Trophoblast cell (in vitro differentiated cells and primary cell): ENCODE results near the gene FCER1G.
A peak's percentile ranks its signal among the peaks of the same experiment; 100 is the strongest.

ENCODE experiments used
- DNase-seq, 2 donors: peaks; one replicate each; pipeline ENCODE4 v3.0.0-alpha.2; 2016
- H2AFZ ChIP-seq: 2 replicates; pipeline ENCODE4 v1.6.1; 2013; ENCODE audit warnings: low read length, moderate library complexity, mild to moderate bottlenecking; ENCODE audit not compliant: insufficient read depth, poor library complexity
- H2AK5ac ChIP-seq: 2 replicates; pipeline ENCODE4 v1.6.1; 2013; ENCODE audit warnings: mild to moderate bottlenecking, low read length
- H2BK120ac ChIP-seq: 2 replicates; pipeline ENCODE4 v1.6.1; 2013; ENCODE audit warnings: low read length, mild to moderate bottlenecking, moderate library complexity; ENCODE audit not compliant: insufficient read depth, poor library complexity
- H2BK12ac ChIP-seq: 2 replicates; pipeline ENCODE4 v1.6.1; 2013; ENCODE audit warnings: mild to moderate bottlenecking, low read length, moderate library complexity
- H2BK5ac ChIP-seq: 2 replicates; pipeline ENCODE4 v1.6.1; 2013; ENCODE audit warnings: low read length, low read depth, moderate library complexity, mild to moderate bottlenecking; ENCODE audit not compliant: poor library complexity
- H3K14ac ChIP-seq: 2 replicates; pipeline ENCODE4 v1.6.1; 2013; ENCODE audit warnings: mild to moderate bottlenecking, low read length
- H3K18ac ChIP-seq: 2 replicates; pipeline ENCODE4 v1.6.1; 2013; ENCODE audit warnings: mild to moderate bottlenecking, low read length
- H3K23ac ChIP-seq: 2 replicates; pipeline ENCODE4 v1.6.1; 2013; ENCODE audit warnings: low read length
- H3K27ac ChIP-seq: 2 replicates; pipeline ENCODE4 v1.5.1; 2013; ENCODE audit warnings: low read depth, mild to moderate bottlenecking, inconsistent platforms, low read length, moderate library complexity
- H3K27me3 ChIP-seq: 2 replicates; pipeline ENCODE4 v1.6.1; 2013; ENCODE audit warnings: inconsistent platforms, mild to moderate bottlenecking, low read length, moderate library complexity; ENCODE audit not compliant: insufficient read depth
- H3K36me3 ChIP-seq, 2 experiments: 1 replicate in 1 of 2; 2 replicates in 1 of 2; pipeline ENCODE4 v1.6.1; 2013; ENCODE audit warnings: low read length in 2 of 2, mild to moderate bottlenecking in 2 of 2, moderate library complexity in 1 of 2; ENCODE audit not compliant: insufficient read depth in 2 of 2, control insufficient read depth in 1 of 2
- H3K4ac ChIP-seq: 2 replicates; pipeline ENCODE4 v1.6.1; 2013; ENCODE audit warnings: low read depth, mild to moderate bottlenecking, low read length, moderate library complexity
- H3K4me1 ChIP-seq, 2 experiments: 1 replicate in 1 of 2; 2 replicates in 1 of 2; pipeline ENCODE4 v1.6.1; 2013; ENCODE audit warnings: low read length in 2 of 2, mild to moderate bottlenecking in 2 of 2, moderate library complexity in 1 of 2; ENCODE audit not compliant: insufficient read depth in 2 of 2, control insufficient read depth in 1 of 2
- H3K4me2 ChIP-seq: 2 replicates; pipeline ENCODE4 v1.6.1; 2013; ENCODE audit warnings: inconsistent platforms, mild to moderate bottlenecking, low read length, moderate library complexity
- H3K4me3 ChIP-seq: 2 replicates; pipeline ENCODE4 v1.5.1; 2013; ENCODE audit warnings: mild to moderate bottlenecking, low read depth, low read length, inconsistent platforms
- H3K79me1 ChIP-seq: one replicate; pipeline ENCODE4 v1.6.1; 2013; ENCODE audit warnings: low read length
- H3K79me2 ChIP-seq: 2 replicates; pipeline ENCODE4 v1.6.1; 2013; ENCODE audit warnings: low read length, mild to moderate bottlenecking; ENCODE audit not compliant: control insufficient read depth, insufficient read depth, poor library complexity
- H3K9ac ChIP-seq: 2 replicates; pipeline ENCODE4 v1.6.1; 2013; ENCODE audit warnings: mild to moderate bottlenecking, low read length
- H3K9me3 ChIP-seq: 2 replicates; pipeline ENCODE4 v1.6.1; 2013; ENCODE audit warnings: low read depth, mild to moderate bottlenecking, control low read depth, inconsistent platforms, low read length; ENCODE audit not compliant: insufficient read depth
- H4K12ac ChIP-seq: 2 replicates; pipeline ENCODE4 v1.6.1; 2013; ENCODE audit warnings: low read depth, mild to moderate bottlenecking, low read length, moderate library complexity
- H4K8ac ChIP-seq: 2 replicates; pipeline ENCODE4 v1.6.1; 2013; ENCODE audit warnings: low read depth, mild to moderate bottlenecking, low read length, moderate library complexity
- H4K91ac ChIP-seq: one replicate; pipeline ENCODE4 v1.6.1; 2013; ENCODE audit warnings: low read depth, mild to moderate bottlenecking, low read length, moderate library complexity
- WGBS: extraction: QIAGEN DNeasy Blood & Tissue Kit; methylation state at CpG from one replicate; pipeline ENCODE4 v1.1.7; 2013; ENCODE audit warnings: missing lambda C conversion rate; ENCODE audit not compliant: insufficient read length, insufficient coverage; ENCODE audit errors: extremely low coverage; 5-methylcytosine and 5-hydroxymethylcytosine counted together

FCER1G gene

DNA sequence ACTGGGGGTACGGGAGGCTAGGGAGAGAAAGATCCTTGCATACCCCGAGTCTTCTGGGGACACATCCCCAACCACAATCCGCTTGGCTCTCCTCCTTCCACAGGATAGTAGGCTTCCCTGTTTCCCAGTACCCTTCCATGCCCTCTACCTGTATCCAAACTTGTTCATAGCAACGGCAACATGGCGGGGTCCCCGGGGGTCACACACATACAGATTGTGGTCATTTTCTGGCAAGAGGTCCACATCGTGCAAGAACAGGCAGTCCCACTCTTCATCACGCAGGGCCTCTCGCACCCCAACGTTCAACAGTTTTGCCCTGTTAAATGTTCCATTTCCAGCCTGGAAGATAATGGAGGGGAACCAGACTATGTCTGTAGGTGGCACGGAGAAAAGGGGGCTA lies 41.4 kb upstream of the FCER1G start:
- H2BK120ac ChIP-seq: no peak overlapping the region
- H4K8ac ChIP-seq: no peak overlapping the region
- H3K4me1 ChIP-seq: peaks cover 6 to 8% of the 10 kb centered on the region in 2 experiments
- no peak overlapping the region for H2BK12ac ChIP-seq
- H4K12ac ChIP-seq: no peak overlapping the region
- no peak overlapping the region for H3K27ac ChIP-seq
- no peak overlapping the region for H3K4me3 ChIP-seq
- H3K9me3 ChIP-seq: peaks cover 2% of the 10 kb centered on the region
- no peak overlapping the region for H2AK5ac ChIP-seq
- H3K4me2 ChIP-seq: no peak overlapping the region
- no peak for DNase-seq
- H3K23ac ChIP-seq: no peak overlapping the region
- peaks cover 8% of the 10 kb centered on the region for H3K79me1 ChIP-seq
- H3K14ac ChIP-seq: no peak overlapping the region
- no peak overlapping the region for H3K18ac ChIP-seq
- H3K4ac ChIP-seq: no peak overlapping the region
- H4K91ac ChIP-seq: no peak overlapping the region
- H3K79me2 ChIP-seq: peaks cover 8% of the 10 kb centered on the region
- H2BK5ac ChIP-seq: no peak overlapping the region
- no peak overlapping the region for H3K9ac ChIP-seq
- WGBS: no CpG with 5 or more reads among the region's 11 CpGs
- H2AFZ ChIP-seq: no peak overlapping the region
- H3K27me3 ChIP-seq: no peaks in the 10 kb centered on the region
- peaks cover 38 to 51% of the 10 kb centered on the region in 2 experiments for H3K36me3 ChIP-seq

DNA sequence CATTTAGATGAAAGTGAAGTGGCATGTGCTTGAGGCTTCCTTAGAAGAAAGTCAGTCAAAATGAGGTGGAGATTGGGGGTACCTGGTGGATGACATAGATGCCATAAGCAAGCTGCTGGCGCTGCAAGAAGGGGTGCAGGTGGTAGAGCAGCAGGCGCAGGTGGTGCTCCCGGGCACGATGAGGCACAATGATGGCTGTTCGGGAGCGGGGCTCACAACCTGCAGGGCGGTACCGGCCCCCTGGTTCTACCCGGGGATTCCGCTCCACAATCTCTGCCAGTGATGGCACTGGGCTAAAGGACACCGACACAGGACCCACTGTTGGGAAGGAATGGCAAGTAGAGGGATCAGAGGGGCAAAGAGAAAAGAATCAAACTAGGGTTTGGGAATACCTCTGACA lies 40.2 kb upstream of the FCER1G start:
- no peak for DNase-seq
- Histone ChIP-seq H3K18ac (no peak overlapping the region), H3K79me2 (peaks cover 8% of the 10 kb centered on the region), H3K23ac (no peak overlapping the region), H4K12ac (no peak overlapping the region), H2BK12ac (no peak overlapping the region), H3K36me3 (peaks cover 35 to 46% of the 10 kb centered on the region in 2 experiments), H3K4ac (no peak overlapping the region), H3K4me2 (no peak overlapping the region), H3K14ac (no peak overlapping the region), H3K79me1 (peaks cover 8% of the 10 kb centered on the region), H3K9me3 (peaks cover 2% of the 10 kb centered on the region), H4K91ac (no peak overlapping the region), H3K27me3 (no peaks in the 10 kb centered on the region), H3K4me3 (no peak overlapping the region), H3K27ac (no peak overlapping the region), H2BK120ac (no peak overlapping the region), H3K9ac (no peak overlapping the region), H4K8ac (no peak overlapping the region), H2AK5ac (no peak overlapping the region), H2BK5ac (no peak overlapping the region), H2AFZ (no peak overlapping the region), H3K4me1 (peaks cover 6 to 8% of the 10 kb centered on the region in 2 experiments)
- WGBS: no CpG with 5 or more reads among the region's 11 CpGs

DNA sequence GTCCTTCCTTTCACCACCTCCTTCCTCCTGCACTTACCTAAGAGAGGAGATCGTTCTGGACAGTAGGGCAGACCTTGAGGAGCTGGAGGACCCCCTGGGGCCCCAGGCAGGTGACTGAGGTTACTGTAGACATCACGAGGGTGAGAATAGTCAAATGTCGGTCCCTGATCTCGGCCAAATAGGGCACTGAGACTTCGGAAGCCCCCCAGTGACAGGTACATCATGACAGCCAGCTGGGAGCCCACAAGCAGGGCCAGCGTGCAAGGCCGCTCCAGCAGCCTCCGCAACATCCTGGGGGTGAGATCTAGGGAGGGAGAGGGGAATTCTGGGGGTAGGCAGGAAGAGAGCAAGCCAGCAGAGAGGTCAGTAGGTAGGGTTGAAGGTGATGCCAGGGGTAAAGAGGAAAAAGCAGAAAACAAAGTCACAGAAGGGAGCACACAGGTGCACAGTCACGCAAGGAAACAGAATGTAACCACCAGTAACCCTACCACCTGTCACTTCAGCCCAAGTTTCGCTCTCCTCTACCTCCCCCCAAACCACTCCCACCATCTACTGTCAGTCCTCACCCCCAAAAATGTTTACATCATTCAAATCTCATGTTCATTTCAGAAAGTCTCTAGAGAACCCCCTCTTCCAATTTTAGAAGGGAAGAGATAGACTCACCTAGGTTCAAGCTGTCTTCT lies 39.2 kb upstream of the FCER1G start:
- H3K79me2 ChIP-seq: peaks cover 8% of the 10 kb centered on the region
- WGBS: no CpG with 5 or more reads among the region's 10 CpGs
- H3K9me3 ChIP-seq: peaks cover 2% of the 10 kb centered on the region
- H3K79me1 ChIP-seq: peaks cover 8% of the 10 kb centered on the region
- H2AK5ac ChIP-seq: no peak overlapping the region
- H3K36me3 ChIP-seq: peaks cover 29 to 39% of the 10 kb centered on the region in 2 experiments
- no peaks in the 10 kb centered on the region for H3K27me3 ChIP-seq
- H2BK5ac ChIP-seq: no peak overlapping the region
- H2AFZ ChIP-seq: no peak overlapping the region
- H3K14ac ChIP-seq: no peak overlapping the region
- H4K12ac ChIP-seq: no peak overlapping the region
- H3K18ac ChIP-seq: no peak overlapping the region
- H3K4me2 ChIP-seq: peak overlapping the region; percentile 97
- H2BK120ac ChIP-seq: no peak overlapping the region
- H4K8ac ChIP-seq: no peak overlapping the region
- H3K4me3 ChIP-seq: no peak overlapping the region
- H2BK12ac ChIP-seq: no peak overlapping the region
- H3K4ac ChIP-seq: no peak overlapping the region
- H3K9ac ChIP-seq: no peak overlapping the region
- DNase-seq: no peak
- no peak overlapping the region for H3K27ac ChIP-seq
- H3K4me1 ChIP-seq: peaks cover 6 to 8% of the 10 kb centered on the region in 2 experiments
- no peak overlapping the region for H3K23ac ChIP-seq
- no peak overlapping the region for H4K91ac ChIP-seq

DNA sequence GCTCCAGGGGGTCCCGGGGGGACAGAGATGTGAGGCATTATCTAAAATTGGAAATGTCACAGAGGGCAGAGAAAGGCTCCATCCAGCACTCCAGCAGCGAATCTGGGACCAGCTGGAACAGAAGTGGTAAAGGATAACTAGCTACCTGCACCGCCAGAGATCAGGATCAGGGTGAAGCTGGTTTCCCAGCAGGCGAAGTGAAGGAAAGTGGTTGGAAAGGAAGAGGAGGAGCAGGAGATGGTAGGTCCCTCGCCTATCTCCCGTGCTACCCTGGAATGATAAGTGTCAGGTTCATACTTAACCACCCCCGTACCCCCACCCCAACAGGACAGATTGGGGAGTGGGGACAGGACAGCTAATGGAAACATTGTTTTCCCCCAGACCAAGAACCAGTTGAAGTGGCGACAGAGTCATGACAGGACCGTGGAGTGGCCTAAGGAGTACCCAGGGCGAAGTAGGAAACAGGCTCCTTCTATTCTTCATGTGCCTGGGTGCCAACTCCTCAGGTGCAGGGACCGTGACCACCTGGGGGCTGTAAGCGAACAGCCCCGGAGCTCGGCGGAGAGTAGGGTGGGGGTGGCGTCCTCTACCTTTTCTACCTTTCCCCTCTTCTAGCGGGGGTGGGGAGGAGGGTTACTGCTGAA lies 38.5 kb upstream of the FCER1G start:
- H3K4me2 ChIP-seq: peak overlapping the region; percentile 97
- no peak overlapping the region for H2BK5ac ChIP-seq
- peak overlapping the region; percentile 91 for H3K4me3 ChIP-seq
- H3K23ac ChIP-seq: no peak overlapping the region
- WGBS: no CpG with 5 or more reads among the region's 17 CpGs
- H3K27ac ChIP-seq: no peak overlapping the region
- H3K79me2 ChIP-seq: peaks cover 8% of the 10 kb centered on the region
- no peak overlapping the region for H2AFZ ChIP-seq
- H2AK5ac ChIP-seq: no peak overlapping the region
- peak overlapping the region; percentile 87 for H3K9ac ChIP-seq
- H3K4ac ChIP-seq: no peak overlapping the region
- no peaks in the 10 kb centered on the region for H3K27me3 ChIP-seq
- peak overlapping the region; percentile 14 for H3K18ac ChIP-seq
- peak overlapping the region; percentile 96 for H4K8ac ChIP-seq
- H3K36me3 ChIP-seq: peaks cover 24 to 33% of the 10 kb centered on the region in 2 experiments
- peak overlapping the region; percentile 92 for H4K91ac ChIP-seq
- peak overlapping the region; percentile 88 for H2BK120ac ChIP-seq
- peak overlapping the region; percentile 96 for H3K14ac ChIP-seq
- peaks cover 6 to 8% of the 10 kb centered on the region in 2 experiments for H3K4me1 ChIP-seq
- peaks cover 2% of the 10 kb centered on the region for H3K9me3 ChIP-seq
- no peak overlapping the region for H4K12ac ChIP-seq
- H3K79me1 ChIP-seq: peaks cover 8% of the 10 kb centered on the region
- H2BK12ac ChIP-seq: no peak overlapping the region
- no peak for DNase-seq
